ENCODE measurements around the gene RNF181.

RNF181 gene

GRCh38 chr2:85596486-85597143 is 1.1 kb downstream of the RNF181 start:
- Histone ChIP-seq H3K36me3 (ENCODE audit: insufficient read depth, low read length) (peaks cover 6% of the 10 kb centered on the region; the same call in 1 of the 2 replicates), H3K9ac (ENCODE audit: insufficient read length) (peak overlapping the region; percentile 88), H3K4me3 (peak overlapping the region; percentile 96), H3K27ac (no peak overlapping the region), H3K9me3 (ENCODE audit: low read depth, low read length) (no peaks in the 10 kb centered on the region)
- TF ChIP-seq FOXP2 (optimal IDR thresholded peaks at IDR 0.05; ENCODE audit: control extremely low read depth, extremely low read length, insufficient read depth) (no peak), EZH2 (IDR thresholded peaks at IDR 0.05) (no peak), POLR2AphosphoS5 (IDR thresholded peaks at IDR 0.05; ENCODE audit: borderline replicate concordance, low read depth, low read length) (no peak)
- no peak for DNase-seq (ENCODE audit: low read depth, low spot score)

DNA sequence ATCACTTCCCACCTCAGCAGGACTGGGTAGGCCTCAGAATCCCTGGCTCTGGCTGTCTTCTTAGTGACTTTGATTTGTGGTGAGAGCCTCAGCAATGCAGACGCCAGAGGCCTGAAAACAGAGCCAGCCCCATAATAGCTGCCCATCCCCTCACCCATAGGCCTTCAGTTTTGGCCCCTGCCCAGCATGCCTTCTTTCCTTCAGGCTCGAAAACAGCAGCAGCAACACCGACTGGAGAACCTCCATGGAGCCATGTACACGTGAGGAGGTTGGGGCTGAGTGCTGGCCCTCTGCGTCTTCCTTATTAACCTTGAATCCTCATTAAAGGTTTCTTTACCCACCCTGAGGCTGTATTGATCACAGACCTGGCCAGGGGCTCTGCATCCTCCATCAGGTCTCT is 1.7 kb downstream of the RNF181 start:
- H3K27ac ChIP-seq = no peak overlapping the region
- no peak for DNase-seq (ENCODE audit: low read depth, low spot score)
- peaks cover 6% of the 10 kb centered on the region; the same call in 1 of the 2 replicates for H3K36me3 ChIP-seq (ENCODE audit: insufficient read depth, low read length)
- no peak overlapping the region for H3K9ac ChIP-seq (ENCODE audit: insufficient read length)
- no peak overlapping the region for H3K4me3 ChIP-seq
- TF ChIP-seq POLR2AphosphoS5 (IDR thresholded peaks at IDR 0.05; ENCODE audit: borderline replicate concordance, low read depth, low read length) (no peak), FOXP2 (optimal IDR thresholded peaks at IDR 0.05; ENCODE audit: control extremely low read depth, extremely low read length, insufficient read depth) (no peak), EZH2 (IDR thresholded peaks at IDR 0.05) (no peak)
- H3K9me3 ChIP-seq (ENCODE audit: low read depth, low read length) = no peaks in the 10 kb centered on the region

GRCh38 chr2:85598594-85599340 is 3.2 kb downstream of the RNF181 start:
- no peak for DNase-seq (ENCODE audit: low read depth, low spot score)
- Histone ChIP-seq H3K9me3 (ENCODE audit: low read depth, low read length) (no peaks in the 10 kb centered on the region), H3K27ac (no peak overlapping the region), H3K4me3 (no peak overlapping the region), H3K9ac (ENCODE audit: insufficient read length) (no peak overlapping the region), H3K36me3 (ENCODE audit: insufficient read depth, low read length) (peaks cover 6% of the 10 kb centered on the region; the same call in 1 of the 2 replicates)
- no peak for TF ChIP-seq FOXP2 (optimal IDR thresholded peaks at IDR 0.05; ENCODE audit: control extremely low read depth, extremely low read length, insufficient read depth)
- TF ChIP-seq EZH2 (IDR thresholded peaks at IDR 0.05) = no peak
- no peak for TF ChIP-seq POLR2AphosphoS5 (IDR thresholded peaks at IDR 0.05; ENCODE audit: borderline replicate concordance, low read depth, low read length)

GRCh38 chr2:85599468-85600234 is 4.1 kb downstream of the RNF181 start:
- no peaks in the 10 kb centered on the region for H3K9me3 ChIP-seq (ENCODE audit: low read depth, low read length)
- H3K36me3 ChIP-seq (ENCODE audit: insufficient read depth, low read length) = peaks cover 6% of the 10 kb centered on the region; the same call in 1 of the 2 replicates
- no peak for DNase-seq (ENCODE audit: low read depth, low spot score)
- H3K27ac ChIP-seq = no peak overlapping the region
- no peak for TF ChIP-seq EZH2 (IDR thresholded peaks at IDR 0.05)
- TF ChIP-seq FOXP2 (optimal IDR thresholded peaks at IDR 0.05; ENCODE audit: control extremely low read depth, extremely low read length, insufficient read depth) = no peak
- TF ChIP-seq POLR2AphosphoS5 (IDR thresholded peaks at IDR 0.05; ENCODE audit: borderline replicate concordance, low read depth, low read length) = no peak
- H3K4me3 ChIP-seq = no peak overlapping the region
- H3K9ac ChIP-seq (ENCODE audit: insufficient read length) = no peak overlapping the region

GRCh38 chr2:85600235-85600575 is 4.7 kb downstream of the RNF181 start:
- Histone ChIP-seq H3K9ac (ENCODE audit: insufficient read length) (no peak overlapping the region), H3K27ac (no peak overlapping the region), H3K36me3 (ENCODE audit: insufficient read depth, low read length) (peaks cover 6% of the 10 kb centered on the region; the same call in 1 of the 2 replicates), H3K4me3 (no peak overlapping the region), H3K9me3 (ENCODE audit: low read depth, low read length) (no peaks in the 10 kb centered on the region)
- no peak for DNase-seq (ENCODE audit: low read depth, low spot score)
- no peak for TF ChIP-seq EZH2 (IDR thresholded peaks at IDR 0.05)
- no peak for TF ChIP-seq POLR2AphosphoS5 (IDR thresholded peaks at IDR 0.05; ENCODE audit: borderline replicate concordance, low read depth, low read length)
- TF ChIP-seq FOXP2 (optimal IDR thresholded peaks at IDR 0.05; ENCODE audit: control extremely low read depth, extremely low read length, insufficient read depth) = no peak

DNA sequence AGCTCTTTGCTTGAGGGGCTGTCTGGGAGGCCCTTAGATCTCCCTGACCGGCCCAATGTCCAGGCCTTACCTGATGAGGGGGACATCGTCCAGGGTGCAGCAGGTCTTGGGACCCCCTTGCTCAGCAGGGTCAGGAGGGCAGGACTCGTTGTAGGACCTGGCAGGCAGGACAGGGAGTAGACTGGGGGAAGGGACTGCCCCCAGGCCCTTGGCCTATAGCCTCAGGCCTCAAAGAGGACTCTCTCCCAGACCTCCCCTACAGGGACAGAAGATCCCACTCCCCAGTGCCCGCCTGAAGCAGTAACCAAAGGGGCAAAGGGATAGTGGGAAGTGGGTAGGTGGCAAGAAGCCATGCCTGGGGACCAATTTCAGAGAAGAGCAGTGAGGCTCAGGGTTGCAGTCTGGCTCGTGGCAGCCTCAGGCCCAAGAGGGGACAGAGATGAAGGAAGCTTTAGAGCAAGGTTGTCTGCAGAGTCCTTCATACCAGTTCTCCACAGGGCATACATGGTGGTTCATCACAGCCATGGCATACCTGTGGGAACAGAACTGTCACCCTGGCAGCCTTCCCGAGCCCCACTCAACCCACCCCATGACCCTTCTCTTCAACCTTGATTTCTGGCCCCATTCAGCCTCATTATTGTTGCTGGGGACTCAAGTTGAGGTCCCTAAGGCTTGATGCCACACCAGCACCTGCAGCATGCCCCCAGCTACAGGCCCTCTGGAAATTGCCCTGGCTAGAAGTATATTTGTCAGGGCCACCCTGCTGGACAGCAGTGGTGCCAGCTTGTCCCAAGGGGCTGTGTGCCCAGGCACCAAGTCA is 5.6 kb downstream of the RNF181 start:
- Histone ChIP-seq H3K36me3 (ENCODE audit: insufficient read depth, low read length) (peaks cover 6% of the 10 kb centered on the region; the same call in 1 of the 2 replicates), H3K9ac (ENCODE audit: insufficient read length) (no peak overlapping the region), H3K9me3 (ENCODE audit: low read depth, low read length) (no peaks in the 10 kb centered on the region), H3K27ac (no peak overlapping the region), H3K4me3 (peak overlapping the region; percentile 85; the same call in 1 of the 2 replicates)
- no peak for DNase-seq (ENCODE audit: low read depth, low spot score)
- no peak for TF ChIP-seq FOXP2 (optimal IDR thresholded peaks at IDR 0.05; ENCODE audit: control extremely low read depth, extremely low read length, insufficient read depth)
- TF ChIP-seq EZH2 (IDR thresholded peaks at IDR 0.05) = no peak
- no peak for TF ChIP-seq POLR2AphosphoS5 (IDR thresholded peaks at IDR 0.05; ENCODE audit: borderline replicate concordance, low read depth, low read length)

GRCh38 chr2:85601771-85602475 is 6.4 kb downstream of the RNF181 start:
- no peak for TF ChIP-seq EZH2 (IDR thresholded peaks at IDR 0.05)
- TF ChIP-seq POLR2AphosphoS5 (IDR thresholded peaks at IDR 0.05; ENCODE audit: borderline replicate concordance, low read depth, low read length) = no peak
- TF ChIP-seq FOXP2 (optimal IDR thresholded peaks at IDR 0.05; ENCODE audit: control extremely low read depth, extremely low read length, insufficient read depth) = no peak
- Histone ChIP-seq H3K27ac (no peak overlapping the region), H3K9ac (ENCODE audit: insufficient read length) (peak overlapping the region; percentile 75), H3K4me3 (peak overlapping the region; percentile 85), H3K9me3 (ENCODE audit: low read depth, low read length) (no peaks in the 10 kb centered on the region), H3K36me3 (ENCODE audit: insufficient read depth, low read length) (peaks cover 6% of the 10 kb centered on the region; the same call in 1 of the 2 replicates)
- DNase-seq (ENCODE audit: low read depth, low spot score) = no peak

Data from SK-N-MC (cell line).